A673 (cell line): Measurements from ENCODE around the gene SLC39A3.

Experiments
- CTCF ChIP-seq: fragments of 300-800, 200-600 bp; sonication (generic); conservative IDR thresholded peaks from 2 replicates; pipeline ENCODE4 v1.5.1; 2017; ENCODE audit warnings: low read depth, mild to moderate bottlenecking, antibody characterized with exemption, low read length, moderate library complexity, mixed read lengths
- EZH2 ChIP-seq: fragments of 200-600 bp; sonication (generic); IDR thresholded peaks from 2 replicates; pipeline ENCODE4 v1.6.1; 2017; ENCODE audit warnings: borderline replicate concordance, low read depth, mild to moderate bottlenecking, mixed read lengths, antibody characterized with exemption, low read length; ENCODE audit not compliant: poor library complexity, severe bottlenecking

GRCh38 chr19:2727640-2727944, 12.2 kb downstream of the SLC39A3 start:
- no peak for TF ChIP-seq EZH2
- TF ChIP-seq CTCF = no peak
